Activated naive CD8-positive, alpha-beta T cell (primary cell): ENCODE data around the gene HS6ST1.

ENCODE experiments used
- H3K27ac Mint-ChIP-seq: one replicate; pipeline ENCODE4 v1.8.0; 2021; ENCODE audit warnings: mixed read lengths
- H3K27me3 Mint-ChIP-seq: one replicate; pipeline ENCODE4 v1.8.0; 2021; ENCODE audit warnings: mixed read lengths
- H3K36me3 Mint-ChIP-seq: one replicate; pipeline ENCODE4 v1.8.0; 2021; ENCODE audit warnings: mixed read lengths
- H3K4me1 Mint-ChIP-seq: one replicate; pipeline ENCODE4 v1.8.0; 2021; ENCODE audit warnings: low read depth, mixed read lengths
- H3K4me3 Mint-ChIP-seq: one replicate; pipeline ENCODE4 v1.8.0; 2021; ENCODE audit warnings: mild to moderate bottlenecking, mixed read lengths
- H3K9me3 Mint-ChIP-seq: one replicate; pipeline ENCODE4 v1.8.0; 2021; ENCODE audit warnings: low read depth, mixed read lengths

Gene HS6ST1, protein sequence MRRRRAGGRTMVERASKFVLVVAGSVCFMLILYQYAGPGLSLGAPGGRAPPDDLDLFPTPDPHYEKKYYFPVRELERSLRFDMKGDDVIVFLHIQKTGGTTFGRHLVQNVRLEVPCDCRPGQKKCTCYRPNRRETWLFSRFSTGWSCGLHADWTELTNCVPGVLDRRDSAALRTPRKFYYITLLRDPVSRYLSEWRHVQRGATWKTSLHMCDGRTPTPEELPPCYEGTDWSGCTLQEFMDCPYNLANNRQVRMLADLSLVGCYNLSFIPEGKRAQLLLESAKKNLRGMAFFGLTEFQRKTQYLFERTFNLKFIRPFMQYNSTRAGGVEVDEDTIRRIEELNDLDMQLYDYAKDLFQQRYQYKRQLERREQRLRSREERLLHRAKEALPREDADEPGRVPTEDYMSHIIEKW

DNA sequence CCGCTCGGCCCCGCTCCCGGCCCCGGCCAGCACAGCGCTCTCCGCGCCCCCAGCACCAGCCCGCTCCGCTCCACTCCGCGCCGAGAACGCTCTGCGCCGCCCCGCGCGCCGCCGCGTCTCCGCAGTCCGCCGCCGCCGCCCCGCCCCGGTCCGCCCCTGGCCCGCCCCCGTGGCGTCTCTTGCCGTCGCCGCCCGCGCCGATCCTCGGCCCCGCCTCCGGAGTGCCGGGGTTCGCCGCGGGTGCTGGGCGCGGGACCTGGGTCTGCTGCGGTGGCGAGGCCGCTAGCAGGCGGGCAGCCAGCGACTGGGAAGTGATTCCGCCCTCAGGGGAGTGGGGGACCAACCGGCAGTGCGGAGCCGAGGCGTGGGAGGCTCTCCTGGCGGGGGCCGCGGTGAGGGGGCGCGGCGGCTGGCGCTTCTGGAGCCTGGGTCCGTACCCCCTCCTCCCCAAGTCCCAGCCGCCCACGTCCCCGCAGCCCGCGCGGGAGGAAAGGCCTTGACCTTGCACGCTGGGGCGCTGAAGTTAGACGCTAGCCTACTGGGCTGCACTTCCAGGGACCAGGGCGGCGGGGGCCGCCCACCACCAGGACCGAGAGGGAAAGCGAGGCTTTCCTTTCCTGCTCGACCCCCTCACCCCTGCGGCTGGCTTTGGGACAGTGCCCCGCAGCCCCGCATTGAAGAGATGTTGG, at the start of gene HS6ST1:
Gene HS6ST1, minus strand, starts transcription at position 93 of the 689 bp plus-strand sequence. CDS start 305 bp downstream, outside the sequence.
- peaks cover 38% of the 10 kb centered on the region for H3K4me1 Mint-ChIP-seq

DNA sequence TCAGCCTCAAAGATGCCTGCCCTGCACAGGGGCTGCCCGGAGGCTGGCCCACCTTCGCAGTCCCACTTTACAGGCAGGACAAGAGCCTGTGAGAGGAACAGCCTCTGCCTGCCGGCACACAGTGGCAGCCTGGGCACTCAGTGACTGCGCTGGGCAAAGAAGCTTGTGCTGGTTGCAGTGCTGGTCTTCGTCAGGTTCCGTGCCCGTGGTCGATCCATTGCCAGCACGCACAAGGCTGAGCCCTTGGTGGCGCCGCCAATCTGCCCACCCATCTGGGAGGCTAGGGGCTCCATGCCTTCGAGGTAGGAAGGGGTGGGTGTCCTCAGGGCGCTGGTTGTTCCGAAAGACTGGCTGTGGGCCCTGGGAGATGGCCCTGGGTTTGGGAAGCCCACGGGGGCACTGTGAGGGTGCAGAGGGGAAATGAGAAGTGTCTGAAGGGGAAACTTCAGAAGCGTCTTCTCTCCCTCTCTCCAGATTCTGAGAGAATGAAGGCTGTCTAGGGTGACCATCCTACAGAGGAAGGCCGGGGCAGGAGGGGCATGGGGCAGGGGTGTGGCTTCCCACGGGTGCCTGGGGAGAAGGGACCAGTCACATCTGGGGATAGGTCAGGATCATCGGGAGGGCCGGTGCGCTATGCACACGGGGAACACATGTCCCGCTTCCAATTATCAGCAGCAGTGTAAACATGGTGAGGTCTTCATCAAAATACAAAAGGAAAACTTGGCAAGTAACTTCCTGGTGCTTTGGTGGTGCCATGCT, 49.1 kb upstream of the HS6ST1 start:
- H3K27me3 Mint-ChIP-seq = no peaks in the 10 kb centered on the region
- no peak overlapping the region for H3K27ac Mint-ChIP-seq
- H3K9me3 Mint-ChIP-seq = no peaks in the 10 kb centered on the region
- H3K4me3 Mint-ChIP-seq = no peak overlapping the region
- H3K36me3 Mint-ChIP-seq = no peaks in the 10 kb centered on the region
- H3K4me1 Mint-ChIP-seq = peaks cover 9% of the 10 kb centered on the region

More for the DNA sequence above, at the start of gene HS6ST1:
- no peaks in the 10 kb centered on the region for H3K9me3 Mint-ChIP-seq
- no peaks in the 10 kb centered on the region for H3K36me3 Mint-ChIP-seq
- H3K27me3 Mint-ChIP-seq = no peaks in the 10 kb centered on the region
- no peak within 1 kb of the TSS for H3K27ac Mint-ChIP-seq
- peak within 1 kb of the TSS; percentile 92 for H3K4me3 Mint-ChIP-seq

DNA sequence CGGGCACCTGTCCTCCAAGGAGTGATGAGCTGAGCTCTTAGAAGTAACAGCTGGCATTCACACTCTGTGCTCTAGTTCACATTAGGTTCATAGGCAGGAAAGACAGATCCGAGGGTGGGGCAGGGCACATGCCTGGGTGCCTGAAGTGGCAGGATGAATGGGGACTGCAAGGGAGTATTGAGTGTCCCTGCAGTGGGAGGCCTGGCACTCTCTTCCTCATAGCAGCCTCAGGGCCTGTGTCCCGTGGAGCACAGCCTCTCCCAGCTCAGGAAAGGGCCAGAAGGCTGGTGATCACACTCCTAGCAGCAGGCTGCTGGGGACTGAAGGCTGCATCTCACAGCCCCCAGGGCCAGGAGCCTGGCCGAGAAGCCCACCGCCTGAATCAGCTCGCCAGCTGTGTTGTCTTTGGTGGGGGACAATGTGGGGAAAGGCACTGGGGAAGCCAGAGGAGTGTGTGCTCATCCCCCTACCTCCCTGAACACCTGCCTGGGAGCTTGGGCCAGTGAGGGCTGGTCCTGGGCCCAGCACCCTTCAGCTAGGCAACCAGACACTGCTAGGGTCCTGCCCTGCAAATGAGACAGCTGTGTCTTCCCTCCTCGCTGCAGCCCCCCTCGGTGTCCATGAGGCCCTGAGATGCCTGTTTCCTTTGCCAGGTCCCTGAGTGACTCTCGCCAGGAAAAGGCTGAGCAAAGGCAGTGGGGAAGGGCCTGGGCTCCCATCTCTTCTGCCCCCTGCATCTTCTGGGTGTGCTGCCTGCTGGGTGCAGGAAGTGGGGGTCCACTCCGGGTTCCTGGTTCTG, 48.2 kb upstream of the HS6ST1 start:
- no peaks in the 10 kb centered on the region for H3K36me3 Mint-ChIP-seq
- no peak overlapping the region for H3K4me3 Mint-ChIP-seq
- peaks cover 2% of the 10 kb centered on the region for H3K4me1 Mint-ChIP-seq
- H3K9me3 Mint-ChIP-seq = no peaks in the 10 kb centered on the region
- H3K27me3 Mint-ChIP-seq = no peaks in the 10 kb centered on the region
- no peak overlapping the region for H3K27ac Mint-ChIP-seq

DNA sequence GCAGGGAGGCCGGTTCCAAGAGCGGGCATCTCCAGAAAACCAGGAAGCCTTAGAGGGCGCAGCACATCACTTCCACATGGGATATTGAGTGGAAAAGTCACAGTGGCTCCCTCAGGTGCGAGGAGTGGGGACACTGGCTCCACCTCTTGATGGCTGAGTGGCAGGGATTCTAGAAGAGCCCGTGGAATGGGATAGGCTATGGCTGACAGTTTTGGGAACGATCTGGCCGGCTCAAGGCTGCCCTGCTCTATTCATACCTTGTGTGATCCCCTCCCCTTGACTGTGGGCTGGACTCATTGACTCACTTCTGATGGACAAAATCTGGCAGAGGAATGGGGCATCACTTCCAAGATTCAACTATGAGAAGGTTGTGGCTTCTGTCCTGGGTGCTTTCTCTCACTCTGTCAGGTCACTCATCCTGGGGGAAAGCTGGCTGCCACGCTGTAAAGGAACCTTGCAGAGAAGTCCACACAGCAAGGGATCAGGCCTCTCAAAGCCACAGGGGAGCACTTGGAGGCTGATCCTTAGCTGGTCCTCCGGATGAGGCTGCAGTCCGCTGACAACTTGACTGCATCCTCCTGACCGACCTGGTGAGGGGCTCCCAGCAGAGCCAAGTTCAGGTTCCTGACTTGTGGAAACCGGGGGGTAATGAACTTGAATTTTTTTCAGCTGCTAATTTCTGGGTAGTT, 46.7 kb upstream of the HS6ST1 start:
- Mint-ChIP-seq H3K4me1 (no peaks in the 10 kb centered on the region), H3K27ac (no peak overlapping the region), H3K27me3 (no peaks in the 10 kb centered on the region), H3K4me3 (no peak overlapping the region), H3K9me3 (no peaks in the 10 kb centered on the region), H3K36me3 (no peaks in the 10 kb centered on the region)

DNA sequence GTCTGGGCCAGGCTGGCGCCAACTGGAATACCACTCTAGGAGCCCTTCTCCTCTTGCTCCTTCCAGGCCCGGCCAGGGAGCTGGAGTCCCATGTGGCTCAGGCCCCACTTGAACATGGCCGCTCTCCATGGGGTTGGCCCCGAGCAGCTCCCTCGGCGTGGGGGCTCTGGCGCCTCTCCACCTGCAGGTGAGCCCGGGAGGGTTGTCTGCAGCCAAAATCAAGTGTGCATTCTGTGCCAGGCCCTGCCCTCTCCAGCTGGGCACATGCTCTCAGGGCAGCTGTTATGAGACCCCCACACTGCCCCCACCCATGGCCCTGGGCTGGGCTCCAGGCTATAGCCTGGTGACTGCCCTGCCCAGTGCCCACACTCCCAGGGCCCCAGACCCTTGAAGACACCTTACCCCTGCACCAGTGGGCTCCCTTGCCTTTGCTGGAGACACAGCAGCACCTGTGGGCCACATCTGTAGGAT, 45.8 kb upstream of the HS6ST1 start:
- Mint-ChIP-seq H3K27me3 (no peaks in the 10 kb centered on the region), H3K36me3 (no peaks in the 10 kb centered on the region), H3K4me1 (no peaks in the 10 kb centered on the region), H3K27ac (no peak overlapping the region), H3K9me3 (no peaks in the 10 kb centered on the region), H3K4me3 (no peak overlapping the region)

DNA sequence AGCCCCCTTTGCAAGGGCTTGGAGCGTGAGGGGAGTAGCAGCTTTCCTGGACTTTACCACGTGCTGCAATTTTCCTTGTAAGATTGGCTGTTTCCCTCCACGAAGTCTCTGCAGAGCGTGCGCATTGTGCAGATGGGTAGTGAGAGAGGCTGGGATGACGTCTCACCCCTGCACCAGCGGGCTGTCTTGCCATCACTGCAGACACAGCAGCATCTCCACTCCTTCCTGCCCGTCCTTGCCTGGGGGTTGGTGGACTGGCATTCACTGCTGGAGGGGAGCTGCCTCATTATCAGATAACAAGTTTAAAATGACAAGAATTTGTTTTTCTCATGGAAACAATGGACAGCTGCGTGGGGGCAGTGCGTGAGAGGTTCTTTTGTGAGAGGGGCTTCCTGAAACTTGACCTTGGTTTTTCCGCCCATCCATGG, 45.3 kb upstream of the HS6ST1 start:
- no peak overlapping the region for H3K4me3 Mint-ChIP-seq
- no peaks in the 10 kb centered on the region for H3K36me3 Mint-ChIP-seq
- H3K9me3 Mint-ChIP-seq = no peaks in the 10 kb centered on the region
- no peak overlapping the region for H3K27ac Mint-ChIP-seq
- no peaks in the 10 kb centered on the region for H3K27me3 Mint-ChIP-seq
- no peaks in the 10 kb centered on the region for H3K4me1 Mint-ChIP-seq

DNA sequence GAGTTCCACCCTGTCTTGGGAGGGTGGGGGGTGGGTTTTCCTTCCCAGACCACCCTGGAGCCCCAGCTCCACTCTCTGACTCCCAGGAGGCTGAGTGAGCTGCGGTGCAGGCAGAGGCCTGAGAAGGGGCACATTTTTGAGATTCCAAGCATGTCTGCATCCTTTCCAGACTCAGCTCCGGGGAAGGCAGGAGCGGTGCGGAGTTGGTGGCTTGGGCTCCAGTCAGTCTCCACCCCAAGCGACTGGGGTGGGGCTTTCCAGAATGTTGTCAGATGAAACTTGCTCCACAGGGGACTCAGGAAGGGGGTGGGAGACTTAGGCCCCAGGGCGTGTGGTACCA, 44.2 kb upstream of the HS6ST1 start:
- H3K36me3 Mint-ChIP-seq = no peaks in the 10 kb centered on the region
- no peak overlapping the region for H3K4me3 Mint-ChIP-seq
- H3K27me3 Mint-ChIP-seq = no peaks in the 10 kb centered on the region
- H3K27ac Mint-ChIP-seq = no peak overlapping the region
- H3K9me3 Mint-ChIP-seq = no peaks in the 10 kb centered on the region
- no peaks in the 10 kb centered on the region for H3K4me1 Mint-ChIP-seq

DNA sequence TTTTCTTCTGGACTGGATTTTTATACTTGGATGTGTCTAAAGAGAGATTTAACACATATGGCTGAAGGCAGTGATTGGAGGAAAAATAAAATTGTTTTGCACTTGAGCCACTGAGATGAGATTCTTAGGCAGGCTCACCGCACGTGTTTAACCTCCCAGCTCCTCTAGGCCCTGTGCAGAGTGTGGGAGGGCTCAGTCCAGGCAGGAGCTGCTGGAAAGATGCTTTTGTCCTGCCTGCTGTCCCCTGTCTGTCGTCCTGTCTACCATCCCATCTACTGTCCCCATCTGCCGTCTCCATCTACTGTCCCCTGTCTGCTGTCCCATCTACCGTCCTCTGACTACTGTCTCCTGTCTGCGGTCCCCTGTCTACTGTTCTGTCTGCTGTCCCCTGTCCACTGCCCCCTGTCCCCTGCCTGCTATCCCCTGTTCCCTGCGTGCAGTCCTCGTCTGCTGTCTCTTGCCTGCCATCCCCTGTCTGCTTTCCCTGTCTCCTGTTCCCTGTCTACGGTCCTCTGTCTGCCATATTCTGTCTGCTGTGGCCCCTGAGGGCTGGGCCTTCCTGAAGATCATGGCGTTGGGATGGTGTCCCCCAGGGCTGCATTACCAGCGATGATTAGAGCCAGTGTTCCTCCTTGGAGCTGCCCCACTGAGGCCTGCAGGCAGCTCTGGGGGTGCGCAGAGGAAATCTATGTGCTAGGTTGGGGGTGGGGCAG, 43.7 kb upstream of the HS6ST1 start:
- no peak overlapping the region for H3K27ac Mint-ChIP-seq
- H3K4me3 Mint-ChIP-seq = no peak overlapping the region
- no peaks in the 10 kb centered on the region for H3K9me3 Mint-ChIP-seq
- H3K4me1 Mint-ChIP-seq = no peaks in the 10 kb centered on the region
- H3K27me3 Mint-ChIP-seq = no peaks in the 10 kb centered on the region
- H3K36me3 Mint-ChIP-seq = no peaks in the 10 kb centered on the region

DNA sequence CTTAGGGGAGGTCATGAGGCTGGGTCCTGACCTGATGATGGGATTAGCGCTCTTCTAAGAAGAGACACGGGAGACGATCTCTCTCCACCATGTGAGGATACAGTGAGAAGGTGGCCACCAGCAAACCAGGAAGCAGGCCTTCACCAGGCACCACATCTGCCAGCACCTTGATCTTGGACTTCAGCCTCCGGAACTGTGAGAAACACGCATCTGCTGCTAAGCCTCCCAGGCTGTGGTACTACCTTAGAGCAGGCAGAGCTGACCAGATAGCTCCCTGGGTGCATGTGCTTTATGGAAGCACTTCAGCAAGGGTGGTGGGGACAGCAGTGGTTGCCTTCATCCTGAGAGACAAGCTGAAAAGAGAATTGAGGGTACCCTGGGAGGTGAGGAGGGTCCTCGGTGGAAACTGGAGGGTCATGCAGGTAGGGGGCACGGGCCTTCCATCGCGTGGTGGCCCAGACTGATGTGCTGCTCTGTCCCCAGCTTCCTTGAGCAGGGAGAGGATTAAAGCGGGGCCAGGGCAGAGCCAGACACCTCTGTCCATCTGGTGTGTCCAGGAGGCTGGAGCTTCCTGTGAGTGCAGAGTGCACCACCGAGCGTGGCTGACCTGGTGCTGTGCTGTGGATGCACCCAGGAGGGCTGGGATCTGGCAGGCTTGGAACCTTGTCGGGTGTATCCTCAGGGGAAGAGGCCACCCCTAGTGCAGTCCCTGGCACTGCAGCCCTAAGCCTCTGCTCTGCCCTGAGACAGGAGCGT, 42.9 kb upstream of the HS6ST1 start:
- H3K27ac Mint-ChIP-seq = no peak overlapping the region
- no peaks in the 10 kb centered on the region for H3K27me3 Mint-ChIP-seq

DNA sequence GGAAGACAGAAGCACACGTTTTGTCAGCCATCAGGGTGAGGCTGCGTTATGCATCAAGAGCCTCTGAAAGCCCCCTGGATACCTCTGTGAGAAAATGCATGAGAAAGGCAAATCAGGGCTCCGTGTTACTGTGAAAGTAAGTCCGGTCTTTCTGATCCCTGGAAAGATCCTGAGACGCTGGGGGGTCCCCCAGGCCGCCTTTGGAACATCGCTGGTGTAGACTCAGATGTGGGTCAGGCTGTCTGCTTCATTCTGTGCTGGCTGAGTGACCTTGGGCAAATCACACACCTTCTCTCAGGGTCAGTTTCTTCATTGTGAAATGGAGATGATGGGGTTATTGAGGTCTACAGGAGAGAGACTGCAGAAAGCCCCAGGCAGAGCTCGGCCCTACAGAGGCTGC, 42.0 kb upstream of the HS6ST1 start:
- Mint-ChIP-seq H3K36me3 (no peaks in the 10 kb centered on the region), H3K27me3 (no peaks in the 10 kb centered on the region), H3K9me3 (no peaks in the 10 kb centered on the region), H3K4me3 (no peak overlapping the region), H3K4me1 (no peaks in the 10 kb centered on the region), H3K27ac (no peak overlapping the region)

More for the DNA sequence above, 42.9 kb upstream of the HS6ST1 start:
- Mint-ChIP-seq H3K4me3 (no peak overlapping the region), H3K4me1 (no peaks in the 10 kb centered on the region), H3K36me3 (no peaks in the 10 kb centered on the region), H3K9me3 (no peaks in the 10 kb centered on the region)

DNA sequence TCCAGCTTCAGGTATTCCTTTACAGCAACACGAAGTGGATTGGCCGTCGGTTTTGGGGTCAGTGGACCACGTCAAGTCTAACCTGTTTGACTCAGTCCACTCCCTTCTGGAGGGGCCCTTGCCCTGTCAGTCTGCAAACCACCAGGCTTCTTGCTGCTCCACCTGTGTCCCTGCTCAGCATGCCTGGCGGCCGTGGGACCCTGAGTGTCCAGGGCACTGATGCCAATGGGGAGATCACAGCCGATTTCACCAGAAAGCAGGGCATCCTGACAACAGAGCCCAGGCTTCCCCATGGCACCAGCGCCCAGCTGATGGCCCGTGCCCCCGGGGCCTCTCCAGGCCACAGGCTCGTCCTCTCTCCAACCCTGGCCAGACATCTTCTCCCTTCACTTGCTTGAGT, 41.2 kb upstream of the HS6ST1 start:
- no peak overlapping the region for H3K27ac Mint-ChIP-seq
- H3K36me3 Mint-ChIP-seq = no peaks in the 10 kb centered on the region
- H3K4me3 Mint-ChIP-seq = no peak overlapping the region
- no peaks in the 10 kb centered on the region for H3K9me3 Mint-ChIP-seq
- H3K4me1 Mint-ChIP-seq = no peaks in the 10 kb centered on the region
- H3K27me3 Mint-ChIP-seq = no peaks in the 10 kb centered on the region

DNA sequence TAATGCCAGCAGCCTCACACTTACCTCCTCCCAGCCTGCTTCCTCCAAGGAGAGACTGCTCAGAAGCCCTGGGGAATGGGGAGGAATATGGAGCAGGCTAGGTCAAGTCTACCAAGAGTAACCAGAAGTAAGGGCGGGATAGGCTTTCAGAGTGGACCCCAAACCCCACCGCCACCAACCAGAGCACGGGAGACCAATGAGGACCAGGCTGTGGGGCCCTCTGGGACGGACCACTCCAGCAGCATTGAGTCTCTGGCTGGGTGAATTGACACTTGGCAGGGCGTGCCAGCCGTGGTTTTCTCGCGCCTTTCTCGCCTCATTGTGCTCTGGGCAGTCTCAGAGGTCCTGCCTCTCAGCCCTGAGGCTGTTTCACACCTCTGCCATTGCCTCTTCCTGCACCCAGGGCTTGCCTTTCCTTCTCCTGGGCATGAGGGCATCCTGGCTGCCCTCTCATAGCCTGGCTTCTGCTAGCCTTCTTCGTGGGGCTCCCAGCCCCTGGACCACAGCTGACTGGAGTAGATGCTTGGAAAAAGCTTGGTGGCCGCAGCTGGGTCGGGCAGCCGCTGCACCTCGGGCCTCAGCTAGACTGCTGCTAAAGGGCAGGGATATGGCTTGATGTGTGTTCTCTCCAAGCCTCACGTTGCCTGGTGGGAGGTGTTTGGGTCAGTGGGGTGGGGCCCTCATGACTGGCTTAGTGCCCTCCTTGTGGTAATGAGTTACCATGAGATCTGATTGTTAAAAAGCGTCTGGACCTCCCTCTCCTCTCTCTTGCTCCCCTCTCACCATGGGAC, 40.5 kb upstream of the HS6ST1 start:
- no peaks in the 10 kb centered on the region for H3K4me1 Mint-ChIP-seq

More for the DNA sequence above, 40.5 kb upstream of the HS6ST1 start:
- no peaks in the 10 kb centered on the region for H3K27me3 Mint-ChIP-seq
- no peak overlapping the region for H3K4me3 Mint-ChIP-seq
- H3K36me3 Mint-ChIP-seq = no peaks in the 10 kb centered on the region
- no peak overlapping the region for H3K27ac Mint-ChIP-seq
- no peaks in the 10 kb centered on the region for H3K9me3 Mint-ChIP-seq
